K562 (cell line): ENCODE data around the gene HYI. TPM values are rescaled to one million over a fixed set of nuclear protein-coding genes. Genes with fewer than 3 reads are reported as not detected.

Source experiments
- ATF2 ChIP-seq: sonication (generic); formaldehyde crosslinking; IDR thresholded peaks from 2 replicates; pipeline ENCODE4 v1.8.1; 2022; ENCODE audit warnings: missing genetic modification reagents
- CREM ChIP-seq: IDR thresholded peaks from 2 replicates; pipeline ENCODE4 v1.6.1; 2014; ENCODE audit warnings: antibody characterized with exemption, low read depth
- CXXC5 ChIP-seq: fragments of 250-450 bp; sonication (Bioruptor Pico); IDR thresholded peaks from 2 replicates; pipeline ENCODE4 v1.8.0; 2022; ENCODE audit warnings: inconsistent platforms, mild to moderate bottlenecking, moderate library complexity
- DPF2 ChIP-seq: fragments of 450-650 bp; IDR thresholded peaks from 2 replicates; pipeline ENCODE4 v1.6.1; 2016
- FOXA1 ChIP-seq: fragments of 450-650 bp; IDR thresholded peaks from 2 replicates; pipeline ENCODE4 v1.6.1; 2016; ENCODE audit warnings: mild to moderate bottlenecking, borderline replicate concordance
- FOXP1 ChIP-seq: sonication (generic); formaldehyde crosslinking; IDR thresholded peaks from 2 replicates; pipeline ENCODE4 v1.8.0; 2022; ENCODE audit warnings: mild to moderate bottlenecking, missing genetic modification reagents
- GABPB1 ChIP-seq: sonication (generic); formaldehyde crosslinking; IDR thresholded peaks from 2 replicates; pipeline ENCODE4 v1.8.0; 2022; ENCODE audit warnings: mild to moderate bottlenecking, missing genetic modification reagents
- HLTF ChIP-seq: fragments of 450-650 bp; IDR thresholded peaks from 2 replicates; pipeline ENCODE4 v1.6.1; 2016
- ILF3 ChIP-seq: fragments of 450-650 bp; IDR thresholded peaks from 2 replicates; pipeline ENCODE4 v1.6.1; 2018; ENCODE audit warnings: antibody characterized with exemption, mild to moderate bottlenecking, moderate library complexity, borderline replicate concordance
- POLR3A ChIP-seq: IDR thresholded peaks from 2 replicates; pipeline ENCODE4 v1.6.1; 2011; ENCODE audit warnings: borderline replicate concordance, mild to moderate bottlenecking, moderate library complexity; ENCODE audit not compliant: insufficient read length, insufficient read depth; ENCODE audit errors: extremely low read depth
- RBM34 ChIP-seq: fragments of 200-400 bp; formaldehyde crosslinking; IDR thresholded peaks from 2 replicates; pipeline ENCODE4 v1.6.1; 2018; ENCODE audit warnings: low read length, borderline replicate concordance; ENCODE audit not compliant: insufficient read depth
- RFX1 ChIP-seq: fragments of 450-650 bp; IDR thresholded peaks from 2 replicates; pipeline ENCODE4 v1.6.1; 2016; ENCODE audit warnings: mild to moderate bottlenecking, moderate library complexity
- RNF2 ChIP-seq: sonication (generic); IDR thresholded peaks from 2 replicates; pipeline ENCODE4 v1.6.1; 2016
- SREBF1 ChIP-seq: fragments of 150-350 bp; IDR thresholded peaks from 2 replicates; pipeline ENCODE4 v1.6.1; 2014; ENCODE audit warnings: antibody characterized with exemption, low read depth, low read length, borderline replicate concordance
- STAG1 ChIP-seq: sonication (generic); formaldehyde crosslinking; IDR thresholded peaks from 2 replicates; pipeline ENCODE4 v1.5.0; 2020; ENCODE audit warnings: missing genetic modification reagents, borderline replicate concordance
- TAF1 ChIP-seq: IDR thresholded peaks from 2 replicates; pipeline ENCODE4 v1.6.1; 2011; ENCODE audit warnings: mild to moderate bottlenecking, low read length, moderate library complexity; ENCODE audit not compliant: insufficient read depth, control insufficient read depth, severe bottlenecking; ENCODE audit errors: extremely low read depth
- TARDBP ChIP-seq: fragments of 450-650 bp; IDR thresholded peaks from 2 replicates; pipeline ENCODE4 v1.6.1; 2016
- TEAD4 ChIP-seq, 2 experiments: sonication (generic) in 1 of 2; formaldehyde crosslinking in 1 of 2; IDR thresholded peaks; 2 replicates each; pipeline versions ENCODE4 v1.6.1 to v1.8.0; 2012 to 2022; ENCODE audit warnings: borderline replicate concordance in 1 of 2, inconsistent platforms in 1 of 2, low read length in 1 of 2, mild to moderate bottlenecking in 1 of 2, missing genetic modification reagents in 1 of 2
- TRIM25 ChIP-seq: fragments of 450-650 bp; IDR thresholded peaks from 2 replicates; pipeline ENCODE4 v1.7.0; 2016; ENCODE audit warnings: borderline replicate concordance
- ZNF124 ChIP-seq: sonication (generic); formaldehyde crosslinking; IDR thresholded peaks from 2 replicates; pipeline ENCODE4 v1.8.1; 2022; ENCODE audit warnings: missing genetic modification reagents
- ZNF174 ChIP-seq: fragments of 250-450 bp; sonication (Bioruptor Pico); IDR thresholded peaks from 2 replicates; pipeline ENCODE4 v1.4.0; 2020; ENCODE audit warnings: mild to moderate bottlenecking
- ZNF175 ChIP-seq: fragments of 200-800 bp; sonication (Bioruptor generic); IDR thresholded peaks from 2 replicates; pipeline ENCODE4 v1.6.1; 2016; ENCODE audit warnings: low read depth, mild to moderate bottlenecking, missing genetic modification characterization, missing compliant biosample characterization
- ZNF316 ChIP-seq: fragments of 450-650 bp; IDR thresholded peaks from 2 replicates; pipeline ENCODE4 v1.6.1; 2016
- ZNF354B ChIP-seq: fragments of 250-450 bp; sonication (Bioruptor Pico); IDR thresholded peaks from 2 replicates; pipeline ENCODE4 v1.4.0; 2020
- ZNF395 ChIP-seq: fragments of 200-800 bp; sonication (Bioruptor generic); IDR thresholded peaks from 2 replicates; pipeline ENCODE4 v1.6.1; 2017; ENCODE audit warnings: missing genetic modification characterization, missing compliant biosample characterization
- ZNF551 ChIP-seq: fragments of 250-450 bp; sonication (Bioruptor Pico); IDR thresholded peaks from 2 replicates; pipeline ENCODE4 v1.5.0; 2021; ENCODE audit warnings: mild to moderate bottlenecking, moderate library complexity
- ZNF77 ChIP-seq: fragments of 250-450 bp; sonication (Bioruptor Pico); IDR thresholded peaks from 2 replicates; pipeline ENCODE4 v1.5.0; 2020
- ZNF79 ChIP-seq: fragments of 250-450 bp; sonication (Bioruptor Pico); IDR thresholded peaks from 2 replicates; pipeline ENCODE4 v1.4.0; 2020; ENCODE audit warnings: low read depth, mild to moderate bottlenecking, moderate library complexity
- polyA plus RNA-seq, 8 experiments: library from polyadenylated mRNA; depleted of rRNA in 4 of 8; stranded (reverse) in 5 of 8; unstranded in 3 of 8; fragments of >200 nt; fragmentation: Nextera tagmentation in 2 of 8; fragmentation: Illumina TruSeq in 1 of 8; extraction: Ambion mirVana in 2 of 8; extraction: Trizol in 1 of 8; gene quantifications; 2 replicates each; pipeline versions ENCODE4 v1.2.1 to v1.2.3, GENCODE V29; 2011 to 2014; ENCODE audit warnings: inconsistent platforms in 1 of 8, missing spikeins in 1 of 8
- total RNA-seq, 7 experiments: library from RNA; depleted of rRNA in 6 of 7; stranded (reverse); fragments of >200 nt in 6 of 7; fragmentation: Illumina TruSeq in 2 of 7; extraction: Trizol in 2 of 7; gene quantifications; 2 replicates each; pipeline versions ENCODE4 v1.2.1 to v1.2.3, GENCODE V29; 2011 to 2021; ENCODE audit warnings: low replicate concordance in 1 of 7

Gene HYI
- total and polyA plus RNA-seq, 9 of the 15 experiments (the other 6 are each of a cell fraction or from before 2014, with no cell fraction given): 0.04 to 4.1 (median 1.4) TPM; not detected in 1

- TF ChIP-seq ZNF395 (CRISPR knock-in tag) (peak; percentile 41; the same call in 1 of the 2 replicates), SREBF1 (no peak), TARDBP (no peak), CXXC5 (CRISPR knock-in tag) (peak; percentile 68), FOXP1 (CRISPR knock-in tag) (no peak), ATF2 (CRISPR knock-in tag) (no peak), FOXA1 (no peak), HLTF (no peak), GABPB1 (no peak), POLR3A (no peak), ZNF175 (no peak), ZNF174 (CRISPR knock-in tag) (no peak), CREM (peak; percentile 43; the same call in 1 of the 2 replicates), ZNF354B (CRISPR knock-in tag) (no peak), RNF2 (peak; percentile 78; the same call in 1 of the 2 replicates), TAF1 (no peak), RFX1 (no peak), TEAD4 (IDR thresholded peaks at IDR 0.05; ENCODE audit: low read length) (peak; percentile 91), TEAD4 (CRISPR knock-in tag; IDR thresholded peaks at IDR 0.05; ENCODE audit: borderline replicate concordance) (no peak), RBM34 (no peak), ILF3 (no peak), TRIM25 (no peak), DPF2 (peak; percentile 84), STAG1 (CRISPR knock-in tag) (no peak), ZNF551 (CRISPR knock-in tag) (no peak), ZNF124 (CRISPR knock-in tag) (no peak), ZNF77 (CRISPR knock-in tag) (no peak), ZNF79 (CRISPR knock-in tag) (no peak), ZNF316 (peak; percentile 98)
Observed at GRCh38 chr1:43405219-43405875, 48.4 kb downstream of the HYI start (continued).
